OCI-LY1 (cell line): ENCODE results near the gene KDM6B.

Experiments
- CTCF ChIP-seq: fragments of 200-600 bp; sonication (generic), shearing (Covaris generic); IDR thresholded peaks from 2 replicates; pipeline ENCODE4 v1.5.1; 2017; ENCODE audit warnings: mild to moderate bottlenecking, antibody characterized with exemption, low read length, moderate library complexity, mixed read lengths
- EZH2 ChIP-seq: fragments of 200-600 bp; sonication (generic), shearing (Covaris generic); IDR thresholded peaks from 2 replicates; pipeline ENCODE4 v1.8.0; 2017; ENCODE audit warnings: borderline replicate concordance, mixed run types, mild to moderate bottlenecking, antibody characterized with exemption, low read length, moderate library complexity, mixed read lengths

GRCh38 chr17:7834542-7834956 lies 532 bp downstream of the KDM6B start:
- no peak for TF ChIP-seq CTCF
- TF ChIP-seq EZH2 = no peak
